ENCODE measurements around the gene PLAAT4. TPM values are rescaled to one million over a fixed set of nuclear protein-coding genes. Genes with fewer than 3 reads are reported as not detected.
"Not testable (repeated sequence)": the region's sequence is repeated elsewhere in the genome, so short reads cannot be mapped to it uniquely, and the experiment has no call there.

PLAAT4 gene
- total and polyA plus RNA-seq, 2 of the 8 experiments (the other 6 are each of a cell fraction or from before 2014, with no cell fraction given): 2.8 to 4.1 TPM

- H3K9ac ChIP-seq (replicated peaks in 1 of 4; ENCODE audit: extremely low read depth in 1 of 4, low read depth in 3 of 4, low read length in 3 of 4); H4K91ac ChIP-seq (replicated peaks; ENCODE audit: insufficient read length, low read length); H3K36me3 ChIP-seq (ENCODE audit: control insufficient read depth in 2 of 4, insufficient read depth in 4 of 4, low read length in 3 of 4); FAIRE-seq; H3K23me2 ChIP-seq (ENCODE audit: low read depth, low read length); H3K27me3 ChIP-seq (replicated peaks in 1 of 4; ENCODE audit: control insufficient read depth in 3 of 4, extremely low read depth in 1 of 4, insufficient read depth in 3 of 4, low read length in 3 of 4); H3K79me1 ChIP-seq (ENCODE audit: low read depth, low read length); H3K14ac ChIP-seq (ENCODE audit: insufficient read length); H2BK15ac ChIP-seq (ENCODE audit: low read length); H3K9me3 ChIP-seq (ENCODE audit: insufficient read depth in 2 of 2, low read depth in 1 of 2, low read length in 1 of 2); H2AFZ ChIP-seq (ENCODE audit: low read length); H3K56ac ChIP-seq (replicated peaks; ENCODE audit: insufficient read length, low read depth, low read length); H3K23ac ChIP-seq (ENCODE audit: insufficient read length); H3K4ac ChIP-seq (replicated peaks; ENCODE audit: insufficient read length, low read depth, low read length); H2BK20ac ChIP-seq (ENCODE audit: low read length); DNase-seq (ENCODE audit: low read depth in 1 of 2, low spot score in 2 of 2); H3K79me2 ChIP-seq (ENCODE audit: control insufficient read depth in 1 of 2, insufficient read depth in 2 of 2, low read length in 2 of 2); H4K20me1 ChIP-seq (replicated peaks in 1 of 2; ENCODE audit: control insufficient read depth in 1 of 2, insufficient read depth in 2 of 2, low read length in 2 of 2); H4K8ac ChIP-seq (ENCODE audit: extremely low read depth, insufficient read depth, low read length); H2AK5ac ChIP-seq (ENCODE audit: low read depth, low read length): not testable (repeated sequence)
- H2BK12ac ChIP-seq (ENCODE audit: low read depth, low read length): peak overlapping the region; percentile 97; the same call in 1 of the 2 replicates
- ChIA-PET POLR2A (ENCODE audit: partially characterized antibody) (interaction anchor here (0.6 to 2.2 kb wide), 14 partner anchors 8 to 688 kb away, joined by 3 to 17 read pairs (median 4); partner anchors contain the start of genes LGALS12 and PLAAT5), CTCF (ENCODE audit: partially characterized antibody) (interaction anchor here (0.6 to 1.8 kb wide), 3 partner anchors 18 to 110 kb away, joined by 3 to 10 read pairs (median 4); no protein-coding TSS in a partner anchor)
- H2BK120ac ChIP-seq (replicated peaks; ENCODE audit: low read depth, low read length): peak overlapping the region; percentile 99
- TF ChIP-seq POLR2A (IDR thresholded peaks at IDR 0.05; ENCODE audit: control extremely low read depth in 1 of 2, low read depth in 2 of 2, low read length in 2 of 2): peak in 1 of 2 experiments; percentile 23; a peak in 1 of 3 replicates
- 0 out of 2 replicates have a peak, but pooled peaks have one; percentile 36 for TF ChIP-seq YY1 (IDR thresholded peaks at IDR 0.05; ENCODE audit: low read depth, low read length)
- peak overlapping the region; percentile 63 for H4K5ac ChIP-seq (ENCODE audit: insufficient read length, low read depth, low read length)
- peak overlapping the region; percentile 54 to 56 for H3K4me2 ChIP-seq (ENCODE audit: insufficient read depth in 1 of 2, low read depth in 2 of 2, low read length in 2 of 2)
- peaks cover 16 to 31% (median 30%) of the 10 kb centered on the region in 4 experiments; a peak in 6 of 7 replicates for H3K4me1 ChIP-seq (replicated peaks in 1 of 4; ENCODE audit: control insufficient read depth in 3 of 4, insufficient read depth in 4 of 4, low read length in 3 of 4)
- peak overlapping the region in 2 of 4 experiments; percentile 22 to 41; a peak in 3 of 8 replicates for H3K4me3 ChIP-seq (ENCODE audit: extremely low read depth in 1 of 4, insufficient read depth in 2 of 4, low read depth in 3 of 4, low read length in 4 of 4)
- peak overlapping the region; percentile 89; the same call in 1 of the 2 replicates for H3K27ac ChIP-seq (ENCODE audit: low read depth, low read length)
- H2BK5ac ChIP-seq (ENCODE audit: low read depth, low read length): peak overlapping the region; percentile 58
- H3K18ac ChIP-seq (ENCODE audit: extremely low read depth, low read length): peak overlapping the region; percentile 97; the same call in 1 of the 2 replicates
- WGBS, 2 experiments (ENCODE audit: extremely low coverage in 1 of 2, insufficient coverage in 1 of 2, insufficient read length in 1 of 2, insufficient replicate concordance in 2 of 2, low coverage in 1 of 2, low lambda C conversion rate in 2 of 2, missing lambda C conversion rate in 1 of 2): 11% methylated on average over 6 of the region's 6 CpGs; no CpG with 5 or more reads in 1 of the 2 experiments
These were observed 7.2 kb upstream of the PLAAT4 start for GRCh38 chr11:63529373-63529772.

Data from H1 (cell line).